H1 (cell line): ENCODE measurements around the gene JMJD8. TPM values are rescaled to one million over a fixed set of nuclear protein-coding genes. Genes with fewer than 3 reads are reported as not detected.

Experiments
- ASH2L ChIP-seq: fragments of 200-600, 300-600 bp; sonication (generic); IDR thresholded peaks from one replicate; pipeline ENCODE4 v1.7.1; 2017; ENCODE audit warnings: low read length
- CHD1 ChIP-seq: IDR thresholded peaks from 2 replicates; pipeline ENCODE4 v1.6.1; 2012; ENCODE audit warnings: low read depth, low read length, improper control_type of control experiment
- CTCF ChIP-seq, 3 experiments: IDR thresholded peaks; 1 replicate in 2 of 3; 2 replicates in 1 of 3; pipeline versions ENCODE4 v1.5.1 to v1.6.1; 2011; ENCODE audit warnings: low read length in 3 of 3, mild to moderate bottlenecking in 3 of 3, inconsistent platforms in 2 of 3, low read depth in 1 of 3, moderate library complexity in 1 of 3; ENCODE audit not compliant: insufficient read depth in 1 of 3; ENCODE audit errors: control extremely low read depth in 1 of 3
- E2F6 ChIP-seq: IDR thresholded peaks from 2 replicates; pipeline ENCODE4 v1.6.1; 2012; ENCODE audit warnings: inconsistent platforms
- EGR1 ChIP-seq: IDR thresholded peaks from 2 replicates; pipeline ENCODE4 v1.6.1; 2011; ENCODE audit warnings: low read depth, low read length, borderline replicate concordance
- MAX ChIP-seq: IDR thresholded peaks from 2 replicates; pipeline ENCODE4 v1.6.1; 2012; ENCODE audit warnings: inconsistent platforms
- RAD21 ChIP-seq, 2 experiments: IDR thresholded peaks in 1 of 2; conservative IDR thresholded peaks in 1 of 2; 2 replicates each; pipeline ENCODE4 v1.6.1; 2011; ENCODE audit warnings: low read depth in 2 of 2, low read length in 2 of 2, improper control_type of control experiment in 1 of 2, inconsistent platforms in 1 of 2, mild to moderate bottlenecking in 1 of 2, moderate library complexity in 1 of 2
- RFX5 ChIP-seq: IDR thresholded peaks from 2 replicates; pipeline ENCODE4 v1.6.1; 2011; ENCODE audit warnings: low read depth, low read length, improper control_type of control experiment, borderline replicate concordance
- SAP30 ChIP-seq: fragments of 300-600 bp; sonication (generic); IDR thresholded peaks from 2 replicates; pipeline ENCODE4 v1.7.1; 2012; ENCODE audit warnings: low read length, moderate library complexity, mild to moderate bottlenecking, inconsistent platforms; ENCODE audit not compliant: insufficient read depth, insufficient replicate concordance
- SIN3A ChIP-seq, 2 experiments: IDR thresholded peaks in 1 of 2; conservative IDR thresholded peaks in 1 of 2; 2 replicates each; pipeline ENCODE4 v1.6.1; 2011 to 2012; ENCODE audit warnings: low read length in 2 of 2, improper control_type of control experiment in 1 of 2, low read depth in 1 of 2, mild to moderate bottlenecking in 1 of 2
- polyA plus RNA-seq, 7 experiments: library from polyadenylated mRNA; depleted of rRNA in 3 of 7; stranded (reverse) in 5 of 7; unstranded in 2 of 7; fragments of >200 nt in 5 of 7; fragments of 200-250 nt in 2 of 7; gene quantifications; 1 replicate in 5 of 7; 2 replicates in 1 of 7; 4 replicates in 1 of 7; pipeline versions ENCODE4 v1.2.1 to v1.2.3, GENCODE V29; 2011 to 2013; ENCODE audit warnings: missing spikeins in 2 of 7, mixed read lengths in 2 of 7
- total RNA-seq: library from RNA; stranded (reverse); fragmentation: NEBNext Ultra II Directional; extraction: Animal tissue kit (Norgen Biotek cat#: 25700); gene quantifications from 2 replicates; pipeline ENCODE4 v1.2.1, GENCODE V29; 2021

Gene JMJD8
- total and polyA plus RNA-seq, 2 of the 8 experiments (the other 6 are each of a cell fraction or from before 2014, with no cell fraction given), result 46.4 to 87.4 TPM

- TF ChIP-seq RFX5, result no peak
- TF ChIP-seq E2F6, result peak; percentile 44; the same call in 1 of the 2 replicates
- 0 out of 2 replicates have a peak, but pooled peaks have one; percentile 31 for TF ChIP-seq EGR1
- peak; percentile 95 for TF ChIP-seq SIN3A (conservative IDR thresholded peaks at IDR 0.05 in 1 of 2, IDR thresholded peaks at IDR 0.05 in 1 of 2; ENCODE audit: low read depth in 1 of 2, low read length in 2 of 2)
- peak in 1 of 2 experiments; percentile 1; a peak in 1 of 4 replicates for TF ChIP-seq RAD21 (IDR thresholded peaks at IDR 0.05 in 1 of 2, conservative IDR thresholded peaks at IDR 0.05 in 1 of 2; ENCODE audit: low read depth in 2 of 2, low read length in 2 of 2)
- TF ChIP-seq CTCF (IDR thresholded peaks at IDR 0.05; ENCODE audit: control extremely low read depth in 1 of 3, insufficient read depth in 1 of 3, low read depth in 1 of 3, low read length in 3 of 3), result 0 out of 4 replicates have a peak, but pooled peaks of 1 of the 3 experiments have one; percentile 3
- TF ChIP-seq MAX, result peak; percentile 67
- TF ChIP-seq SAP30, result no peak
- TF ChIP-seq ASH2L, result peak; percentile 21
- TF ChIP-seq CHD1, result no peak
Observed at GRCh38 chr16:700684-701584, 16.8 kb upstream of the JMJD8 start (continued).
